Fibroblast of lung (primary cell): Measurements from ENCODE around the gene INTS1. TPM values are rescaled to one million over a fixed set of nuclear protein-coding genes. Genes with fewer than 3 reads are reported as not detected.

ENCODE experiments used
- DNase-seq, 2 donors: peaks; one replicate each; pipeline versions ENCODE4 v3.0.0 to v3.0.0-alpha.2; 2010; ENCODE audit warnings: low read depth in 2 of 2
- H2AFZ ChIP-seq: 2 replicates; pipeline ENCODE4 v1.5.1; 2012; ENCODE audit warnings: low read length, control low read depth, inconsistent platforms
- H3K27ac ChIP-seq: 2 replicates; pipeline ENCODE4 v1.5.1; 2011; ENCODE audit warnings: low read length, control low read depth; ENCODE audit not compliant: insufficient read depth
- H3K27me3 ChIP-seq: 2 replicates; pipeline ENCODE4 v1.5.1; 2011; ENCODE audit warnings: mild to moderate bottlenecking, low read length; ENCODE audit not compliant: control insufficient read depth, insufficient read depth
- H3K36me3 ChIP-seq: 2 replicates; pipeline ENCODE4 v1.5.1; 2011; ENCODE audit warnings: low read length; ENCODE audit not compliant: control insufficient read depth, insufficient read depth
- H3K4me1 ChIP-seq: 2 replicates; pipeline ENCODE4 v1.5.1; 2011; ENCODE audit warnings: low read length; ENCODE audit not compliant: control insufficient read depth, insufficient read depth; ENCODE audit errors: extremely low read depth
- H3K4me2 ChIP-seq: 2 replicates; pipeline ENCODE4 v1.5.1; 2011; ENCODE audit warnings: low read length, control low read depth; ENCODE audit not compliant: insufficient read depth; ENCODE audit errors: extremely low read depth
- H3K4me3 ChIP-seq, 4 experiments: fragments of 200-600 bp in 1 of 4; sonication (generic) in 1 of 4; replicated peaks in 1 of 4; 2 replicates each; pipeline ENCODE4 v1.5.1; 2011 to 2016; ENCODE audit warnings: low read length in 4 of 4, low read depth in 3 of 4, mild to moderate bottlenecking in 3 of 4, control low read depth in 2 of 4, inconsistent platforms in 1 of 4, mixed read lengths in 1 of 4; ENCODE audit not compliant: insufficient read depth in 1 of 4; ENCODE audit errors: control extremely low read depth in 1 of 4
- H3K79me2 ChIP-seq: 2 replicates; pipeline ENCODE4 v1.5.1; 2012; ENCODE audit warnings: mild to moderate bottlenecking, low read length, inconsistent platforms; ENCODE audit not compliant: control insufficient read depth, insufficient read depth
- H3K9ac ChIP-seq: 2 replicates; pipeline ENCODE4 v1.5.1; 2011; ENCODE audit warnings: mild to moderate bottlenecking, low read length, control low read depth; ENCODE audit not compliant: insufficient read depth
- H3K9me3 ChIP-seq: 2 replicates; pipeline ENCODE4 v1.5.1; 2012; ENCODE audit warnings: low read depth, low read length; ENCODE audit not compliant: control insufficient read depth, insufficient read depth
- H4K20me1 ChIP-seq: 2 replicates; pipeline ENCODE4 v1.5.1; 2011; ENCODE audit warnings: low read length; ENCODE audit not compliant: control insufficient read depth, insufficient read depth; ENCODE audit errors: extremely low read depth
- EZH2 ChIP-seq: IDR thresholded peaks from 2 replicates; pipeline ENCODE4 v1.5.1; 2012; ENCODE audit warnings: low read length, control low read depth, mild to moderate bottlenecking; ENCODE audit errors: missing control alignments
- polyA plus RNA-seq, 2 donors: library from polyadenylated mRNA; depleted of rRNA in 1 of 2; stranded (reverse) in 1 of 2; unstranded in 1 of 2; fragments of >200 nt; gene quantifications; 2 replicates each; pipeline ENCODE4 v1.2.1, GENCODE V29; 2011 to 2012; ENCODE audit warnings: missing spikeins in 1 of 2
- total RNA-seq: library from RNA; depleted of rRNA; stranded (reverse); fragments of >200 nt; gene quantifications from 2 replicates; pipeline ENCODE4 v1.2.1, GENCODE V29; 2014
- TF ChIP-seq, protein P1 (sequence below), 2 donors: IDR thresholded peaks in 1 of 2; conservative IDR thresholded peaks in 1 of 2; 1 replicate in 1 of 2; 2 replicates in 1 of 2; pipeline ENCODE4 v1.5.1; 2011 to 2012; ENCODE audit warnings: low read length in 2 of 2, control low read depth in 1 of 2, inconsistent platforms in 1 of 2, low read depth in 1 of 2, mild to moderate bottlenecking in 1 of 2

Gene INTS1
- total and polyA plus RNA-seq, 2 donors (not counting 1 experiment from before 2014, with no cell fraction given): 7.1 to 35.5 TPM

DNA sequence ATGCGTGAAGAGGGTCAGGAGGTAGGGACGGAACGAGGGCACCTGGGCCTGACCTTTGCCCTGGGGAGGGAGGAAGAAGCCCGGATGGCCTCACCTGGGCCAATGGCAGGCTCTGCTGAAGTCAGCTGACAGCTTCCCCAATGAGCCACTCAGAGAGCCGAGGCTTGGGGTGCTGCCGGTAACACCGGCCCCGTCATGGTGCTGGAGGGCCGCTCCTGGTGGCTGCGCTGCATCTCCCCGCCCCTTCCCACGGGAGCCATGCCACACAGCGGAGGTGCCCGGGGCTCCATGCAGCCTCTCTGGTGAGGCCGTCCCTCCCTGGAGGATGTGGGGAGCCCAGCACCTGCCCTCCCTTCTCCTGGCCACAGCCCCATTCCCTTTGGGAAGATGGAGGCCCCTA is 27.3 kb downstream of the INTS1 start:
- H3K9ac ChIP-seq: no peak overlapping the region
- no peaks in the 10 kb centered on the region for H3K4me1 ChIP-seq
- no peak overlapping the region for H2AFZ ChIP-seq
- no peak overlapping the region for H3K27ac ChIP-seq
- no peak overlapping the region for H3K4me2 ChIP-seq
- H3K36me3 ChIP-seq: peaks cover 28% of the 10 kb centered on the region
- no peaks in the 10 kb centered on the region for H3K27me3 ChIP-seq
- no peak overlapping the region for H3K4me3 ChIP-seq
- no peaks in the 10 kb centered on the region for H3K9me3 ChIP-seq
- no peaks in the 10 kb centered on the region for H4K20me1 ChIP-seq
- no peaks in the 10 kb centered on the region for H3K79me2 ChIP-seq
- DNase-seq: no peak
- no peak for TF ChIP-seq EZH2
- TF ChIP-seq, protein P1, sequence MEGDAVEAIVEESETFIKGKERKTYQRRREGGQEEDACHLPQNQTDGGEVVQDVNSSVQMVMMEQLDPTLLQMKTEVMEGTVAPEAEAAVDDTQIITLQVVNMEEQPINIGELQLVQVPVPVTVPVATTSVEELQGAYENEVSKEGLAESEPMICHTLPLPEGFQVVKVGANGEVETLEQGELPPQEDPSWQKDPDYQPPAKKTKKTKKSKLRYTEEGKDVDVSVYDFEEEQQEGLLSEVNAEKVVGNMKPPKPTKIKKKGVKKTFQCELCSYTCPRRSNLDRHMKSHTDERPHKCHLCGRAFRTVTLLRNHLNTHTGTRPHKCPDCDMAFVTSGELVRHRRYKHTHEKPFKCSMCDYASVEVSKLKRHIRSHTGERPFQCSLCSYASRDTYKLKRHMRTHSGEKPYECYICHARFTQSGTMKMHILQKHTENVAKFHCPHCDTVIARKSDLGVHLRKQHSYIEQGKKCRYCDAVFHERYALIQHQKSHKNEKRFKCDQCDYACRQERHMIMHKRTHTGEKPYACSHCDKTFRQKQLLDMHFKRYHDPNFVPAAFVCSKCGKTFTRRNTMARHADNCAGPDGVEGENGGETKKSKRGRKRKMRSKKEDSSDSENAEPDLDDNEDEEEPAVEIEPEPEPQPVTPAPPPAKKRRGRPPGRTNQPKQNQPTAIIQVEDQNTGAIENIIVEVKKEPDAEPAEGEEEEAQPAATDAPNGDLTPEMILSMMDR (conservative IDR thresholded peaks at IDR 0.05 in 1 of 2, IDR thresholded peaks at IDR 0.05 in 1 of 2; ENCODE audit: low read depth in 1 of 2, low read length in 2 of 2): no peak

DNA sequence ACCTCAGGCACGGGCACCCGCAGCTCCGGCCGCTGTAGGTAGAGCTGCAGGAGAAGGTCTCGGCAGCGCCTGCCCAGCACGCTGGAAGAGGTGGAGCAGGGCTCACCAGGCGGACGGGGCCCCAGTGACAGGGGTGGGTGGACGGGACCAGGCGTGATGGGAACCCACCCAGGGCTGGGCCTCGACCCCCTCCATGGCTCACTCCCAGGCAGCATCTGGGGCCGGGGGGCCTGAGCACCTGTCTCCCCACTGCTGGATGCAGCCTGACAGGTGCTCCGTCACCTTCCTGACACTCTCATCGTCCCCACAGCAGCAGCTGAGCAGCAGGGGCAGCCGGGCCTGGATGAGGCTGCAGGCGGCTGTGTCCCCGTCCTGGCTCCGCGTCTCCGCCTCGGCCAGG is 28.2 kb downstream of the INTS1 start:
- Histone ChIP-seq H3K4me2 (no peak overlapping the region), H3K79me2 (no peaks in the 10 kb centered on the region), H2AFZ (no peak overlapping the region), H3K4me1 (no peaks in the 10 kb centered on the region), H3K4me3 (no peak overlapping the region), H3K27ac (no peak overlapping the region), H4K20me1 (no peaks in the 10 kb centered on the region), H3K9me3 (no peaks in the 10 kb centered on the region), H3K9ac (no peak overlapping the region), H3K27me3 (no peaks in the 10 kb centered on the region), H3K36me3 (peaks cover 30% of the 10 kb centered on the region)
- DNase-seq: no peak
- TF ChIP-seq EZH2: no peak
- TF ChIP-seq, protein P1 (conservative IDR thresholded peaks at IDR 0.05 in 1 of 2, IDR thresholded peaks at IDR 0.05 in 1 of 2; ENCODE audit: low read depth in 1 of 2, low read length in 2 of 2): no peak

DNA sequence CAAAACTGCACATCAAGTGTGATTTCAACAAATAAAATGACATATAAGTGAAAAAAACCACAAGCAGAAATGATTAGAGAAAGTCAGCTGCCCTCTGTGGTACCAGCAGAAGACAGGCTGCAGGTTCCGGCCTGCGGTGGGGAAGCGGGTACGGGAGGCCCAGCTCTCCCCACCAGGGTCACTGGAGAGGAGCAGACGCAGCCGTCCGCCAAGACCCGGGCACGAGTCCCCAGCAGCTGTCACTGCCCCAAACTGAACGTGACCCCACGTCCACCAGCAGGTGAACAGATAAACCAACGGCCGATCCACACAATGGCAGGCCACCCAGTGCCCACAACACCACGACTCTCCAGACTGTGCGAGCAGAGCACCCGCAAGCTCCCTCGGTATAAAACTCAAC is 28.8 kb downstream of the INTS1 start:
- no peak for TF ChIP-seq EZH2
- TF ChIP-seq, protein P1 (conservative IDR thresholded peaks at IDR 0.05 in 1 of 2, IDR thresholded peaks at IDR 0.05 in 1 of 2; ENCODE audit: low read depth in 1 of 2, low read length in 2 of 2): no peak
- no peaks in the 10 kb centered on the region for H3K79me2 ChIP-seq
- no peak overlapping the region for H3K9ac ChIP-seq
- no peaks in the 10 kb centered on the region for H4K20me1 ChIP-seq
- H3K27me3 ChIP-seq: no peaks in the 10 kb centered on the region
- H2AFZ ChIP-seq: no peak overlapping the region
- H3K9me3 ChIP-seq: no peaks in the 10 kb centered on the region
- no peak overlapping the region for H3K4me3 ChIP-seq
- H3K4me2 ChIP-seq: no peak overlapping the region
- H3K4me1 ChIP-seq: no peaks in the 10 kb centered on the region
- peaks cover 30% of the 10 kb centered on the region for H3K36me3 ChIP-seq
- H3K27ac ChIP-seq: no peak overlapping the region
- no peak for DNase-seq
